Heart left ventricle (tissue), 13 donors: ENCODE measurements around the gene SGTA.
"Not testable (repeated sequence)": the region's sequence is repeated elsewhere in the genome, so short reads cannot be mapped to it uniquely, and the experiment has no call there.

Experiments
- CTCF ChIP-seq, 12 donors: fragments of 200-600 bp; sonication (generic) in 4 of 12; IDR thresholded peaks; one replicate each; pipeline versions ENCODE4 v1.5.0 to v1.8.0; 2018 to 2022; ENCODE audit warnings: antibody characterized with exemption in 12 of 12, mild to moderate bottlenecking in 5 of 12
- POLR2A ChIP-seq, 2 donors: fragments of 450-650 bp; IDR thresholded peaks; one replicate each; pipeline ENCODE4 v1.6.1; 2017; ENCODE audit warnings: antibody characterized with exemption in 2 of 2, mild to moderate bottlenecking in 2 of 2, moderate library complexity in 2 of 2
- donor health status: ischemic (EF 13 %, LVEDD 7.1; RV severe dilation, severe dysfunction).
- donor health status: DM: no; HTN: yes; CAD: no.
- donor health status: DM: no; HTN: no; CAD: no.
- donor health status: ischemic (EF 25% LVEDD 6.9; RV normal size, moderate dysfunction).
- donor health status: ischemic (EF 25% LVEDD 5.7; RV mildly dilated, moderate dysfunction).
- donor health status: ischemic (EF 35%, LVEDD 5.7; RV mildly dilated, moderate dysfunction).
- donor health status: nonischemic (EF 11% LVEDD 7.7; RV severe dilation, severe dysfunction).
- donor health status: DM: yes; HTN: yes; CAD: no.
- donor health status: PGD.
- donor health status: ischemic (EF 29% LVEDD 5.4; RV normal size, mild dysfunction).
- donor health status: nonischemic (EF 23%, LVEDD 6.1; RV moderate dilation, normal function).

- not testable (repeated sequence) for TF ChIP-seq CTCF, POLR2A (IDR thresholded peaks at IDR 0.05)
These were observed 69.0 kb downstream of the SGTA start for GRCh38 chr19:2714102-2714501.
